ENCODE data around the gene IRAK1. TPM values are rescaled to one million over a fixed set of nuclear protein-coding genes. Genes with fewer than 3 reads are reported as not detected.

IRAK1 gene
- total and polyA plus RNA-seq, 9 of the 15 experiments (the other 6 are each of a cell fraction or from before 2014, with no cell fraction given): 11.6 to 261 (median 91.6) TPM

DNA sequence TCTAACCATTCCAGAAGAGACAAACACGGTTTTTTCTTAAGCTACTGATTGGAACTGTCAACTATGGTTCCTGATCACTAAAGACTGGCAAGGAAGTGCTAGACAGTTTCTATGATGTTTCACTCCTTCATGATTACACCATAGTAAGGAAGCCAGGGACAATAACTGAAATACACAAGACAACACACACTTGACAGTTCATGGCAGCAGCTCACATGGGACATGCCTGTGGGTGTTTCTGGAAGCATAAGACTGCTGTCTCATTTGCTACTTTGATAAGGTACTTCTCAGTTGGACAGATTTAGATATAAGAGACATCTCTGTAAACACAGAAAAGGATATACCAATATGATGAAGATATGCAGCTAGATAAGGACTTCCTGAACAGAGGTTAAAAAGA, 8.3 kb upstream of the IRAK1 start:
- DNase-seq (ENCODE audit: extremely low read depth in 1 of 4, low spot score in 3 of 4) (no peak), ATAC-seq (no peak), FAIRE-seq (no peak)
- Histone ChIP-seq H3K9ac (ENCODE audit: insufficient read depth in 1 of 2, low read depth in 2 of 2, low read length in 2 of 2) (no peak overlapping the region), H3K27ac (ENCODE audit: extremely low read depth, low read depth, low read length) (no peak overlapping the region), H3K9me3 (replicated peaks; ENCODE audit: control insufficient read depth, insufficient read depth, low read depth, low read length) (no peaks in the 10 kb centered on the region), H3K4me2 (ENCODE audit: insufficient read depth, low read length) (no peak overlapping the region), H3K4me3 (no peak overlapping the region), H3K27me3 (ENCODE audit: control insufficient read depth in 2 of 2, insufficient read depth in 2 of 2, low read length in 2 of 2) (no peaks in the 10 kb centered on the region), H3K9me1 (ENCODE audit: control insufficient read depth, insufficient read depth, low read length) (no peaks in the 10 kb centered on the region), H3K36me3 (ENCODE audit: control insufficient read depth, insufficient read depth, low read length) (peaks cover 77% of the 10 kb centered on the region; the same call in 2 of the 3 replicates), H2AFZ (ENCODE audit: low read depth, low read length) (no peak overlapping the region), H3K79me2 (ENCODE audit: control insufficient read depth, insufficient read depth, low read length) (no peaks in the 10 kb centered on the region; the same call in 2 of the 3 replicates), H4K20me1 (replicated peaks; ENCODE audit: control insufficient read depth, insufficient read depth, low read length) (no peaks in the 10 kb centered on the region), H3K4me1 (replicated peaks in 1 of 2; ENCODE audit: control insufficient read depth in 2 of 2, insufficient read depth in 2 of 2, low read length in 2 of 2) (peaks cover 0 to 16% of the 10 kb centered on the region in 2 experiments; a peak in 3 of 5 replicates)
- POLR2A ChIA-PET: interaction anchor here (0.7 to 0.9 kb wide), 2 partner anchors 25 to 459 kb away, joined by 3 read pairs; partner anchors contain the start of gene UBL4A
- TF ChIP-seq, protein P1, sequence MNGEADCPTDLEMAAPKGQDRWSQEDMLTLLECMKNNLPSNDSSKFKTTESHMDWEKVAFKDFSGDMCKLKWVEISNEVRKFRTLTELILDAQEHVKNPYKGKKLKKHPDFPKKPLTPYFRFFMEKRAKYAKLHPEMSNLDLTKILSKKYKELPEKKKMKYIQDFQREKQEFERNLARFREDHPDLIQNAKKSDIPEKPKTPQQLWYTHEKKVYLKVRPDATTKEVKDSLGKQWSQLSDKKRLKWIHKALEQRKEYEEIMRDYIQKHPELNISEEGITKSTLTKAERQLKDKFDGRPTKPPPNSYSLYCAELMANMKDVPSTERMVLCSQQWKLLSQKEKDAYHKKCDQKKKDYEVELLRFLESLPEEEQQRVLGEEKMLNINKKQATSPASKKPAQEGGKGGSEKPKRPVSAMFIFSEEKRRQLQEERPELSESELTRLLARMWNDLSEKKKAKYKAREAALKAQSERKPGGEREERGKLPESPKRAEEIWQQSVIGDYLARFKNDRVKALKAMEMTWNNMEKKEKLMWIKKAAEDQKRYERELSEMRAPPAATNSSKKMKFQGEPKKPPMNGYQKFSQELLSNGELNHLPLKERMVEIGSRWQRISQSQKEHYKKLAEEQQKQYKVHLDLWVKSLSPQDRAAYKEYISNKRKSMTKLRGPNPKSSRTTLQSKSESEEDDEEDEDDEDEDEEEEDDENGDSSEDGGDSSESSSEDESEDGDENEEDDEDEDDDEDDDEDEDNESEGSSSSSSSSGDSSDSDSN (IDR thresholded peaks at IDR 0.05; ENCODE audit: borderline replicate concordance in 1 of 2, low read depth in 2 of 2, low read length in 2 of 2): no peak
- TF ChIP-seq NR2C1 (IDR thresholded peaks at IDR 0.05) (no peak), NR2C1 (tag; IDR thresholded peaks at IDR 0.05) (no peak), FOXA3 (CRISPR knock-in tag; conservative IDR thresholded peaks at IDR 0.05 in 1 of 2, IDR thresholded peaks at IDR 0.05 in 1 of 2) (no peak), MYNN (IDR thresholded peaks at IDR 0.05) (no peak), MYNN (CRISPR knock-in tag; IDR thresholded peaks at IDR 0.05) (no peak)
- CTCF ChIA-PET (ENCODE audit: low intra/inter-chr PET ratio): no interaction called here
- intact Hi-C loops (cut with micrococcal nuclease) (no loop called here), in situ Hi-C loops (cut with MboI) (no loop called here)
- no TSS peak for BruUV-seq (replicated peaks)
- 33% methylated on average over 1 of the region's 1 CpG for WGBS (ENCODE audit: insufficient coverage, low coverage, missing lambda C conversion rate)
